Measurements from ENCODE around the gene PIP5K1C. TPM values are rescaled to one million over a fixed set of nuclear protein-coding genes. Genes with fewer than 3 reads are reported as not detected.

Gene PIP5K1C
- total and polyA plus RNA-seq, 8 donors = 20.2 to 42.2 (median 27.0) TPM

- no peak for DNase-seq
- H3K4me1 ChIP-seq = peaks cover 0 to 21% of the 10 kb centered on the region in 2 donors
- H3K27me3 ChIP-seq = peaks cover 0 to 5% of the 10 kb centered on the region in 2 donors
- no peak overlapping the region for H3K4me3 ChIP-seq
- ATAC-seq = no peak
- peaks cover 0 to 21% of the 10 kb centered on the region in 2 donors for H3K36me3 ChIP-seq
- no peak overlapping the region for H3K27ac ChIP-seq
- no peaks in the 10 kb centered on the region for H3K9me3 ChIP-seq
- no peak for TF ChIP-seq CTCF (IDR thresholded peaks at IDR 0.05)
- intact Hi-C loops (cut with DNase I) = no loop called here
Measured at GRCh38 chr19:3691372-3691716, 8.9 kb downstream of the PIP5K1C start.

- no peak overlapping the region for H3K27ac ChIP-seq
- no peak for ATAC-seq
- no peak overlapping the region for H3K4me3 ChIP-seq
- intact Hi-C loops (cut with DNase I) = no loop called here
- H3K27me3 ChIP-seq = peaks cover 0 to 5% of the 10 kb centered on the region in 2 donors
- no peak for TF ChIP-seq CTCF (IDR thresholded peaks at IDR 0.05)
- H3K9me3 ChIP-seq = no peaks in the 10 kb centered on the region
- peak in 1 of 4 donors; percentile 64 for DNase-seq
- peaks cover 0 to 18% of the 10 kb centered on the region in 2 donors for H3K4me1 ChIP-seq
- H3K36me3 ChIP-seq = peaks cover 0 to 17% of the 10 kb centered on the region in 2 donors
Measured at GRCh38 chr19:3690551-3691371, 9.5 kb downstream of the PIP5K1C start.

- no peak for TF ChIP-seq CTCF (IDR thresholded peaks at IDR 0.05)
- Histone ChIP-seq H3K4me3 (peak overlapping the region in 1 of 2 donors; percentile 6), H3K36me3 (peaks cover 0 to 12% of the 10 kb centered on the region in 2 donors), H3K27ac (no peak overlapping the region), H3K9me3 (peaks cover 0 to 9% of the 10 kb centered on the region in 2 donors), H3K4me1 (peaks cover 0 to 25% of the 10 kb centered on the region in 2 donors), H3K27me3 (peaks cover 0 to 5% of the 10 kb centered on the region in 2 donors)
- DNase-seq (peak in 1 of 4 donors; percentile 86), ATAC-seq (peak; percentile 70)
- intact Hi-C loops (cut with DNase I) = no loop called here
Measured at GRCh38 chr19:3687774-3688706, 12.2 kb downstream of the PIP5K1C start.

GRCh38 chr19:3687393-3687773 lies 12.9 kb downstream of the PIP5K1C start:
- peaks cover 0 to 5% of the 10 kb centered on the region in 2 donors for H3K27me3 ChIP-seq
- ATAC-seq (no peak), DNase-seq (no peak)
- H3K9me3 ChIP-seq = peaks cover 0 to 9% of the 10 kb centered on the region in 2 donors
- peaks cover 0 to 12% of the 10 kb centered on the region in 2 donors for H3K36me3 ChIP-seq
- intact Hi-C loops (cut with DNase I) = no loop called here
- no peak for TF ChIP-seq CTCF (IDR thresholded peaks at IDR 0.05)
- H3K27ac ChIP-seq = no peak overlapping the region
- H3K4me1 ChIP-seq = peaks cover 0 to 26% of the 10 kb centered on the region in 2 donors
- no peak overlapping the region for H3K4me3 ChIP-seq
